WERI-Rb-1 (cell line): ENCODE data around the gene BTG2.

Experiments used
- DNase-seq: peaks from one replicate; pipeline ENCODE4 v3.0.0-alpha.2; 2020
- H3K27ac ChIP-seq: fragments of 250-450 bp; sonication (Bioruptor Pico); 2 replicates; pipeline ENCODE4 v1.5.1; 2020; ENCODE audit warnings: mild to moderate bottlenecking, moderate library complexity
- H3K27me3 ChIP-seq: fragments of 250-450 bp; sonication (Bioruptor Pico); 2 replicates; pipeline ENCODE4 v1.5.1; 2021; ENCODE audit warnings: mild to moderate bottlenecking, low read depth, moderate library complexity; ENCODE audit not compliant: insufficient read depth, severe bottlenecking
- H3K36me3 ChIP-seq: fragments of 250-450 bp; sonication (Bioruptor Pico); 2 replicates; pipeline ENCODE4 v1.5.1; 2020; ENCODE audit warnings: mild to moderate bottlenecking, moderate library complexity
- H3K4me3 ChIP-seq: 2 replicates; pipeline ENCODE4 v1.5.1; 2011; ENCODE audit warnings: low read depth, mild to moderate bottlenecking, control low read depth, low read length
- H3K9me3 ChIP-seq: fragments of 250-450 bp; sonication (Bioruptor Pico); 2 replicates; pipeline ENCODE4 v1.5.1; 2021; ENCODE audit warnings: mild to moderate bottlenecking, moderate library complexity; ENCODE audit not compliant: severe bottlenecking
- CTCF ChIP-seq: IDR thresholded peaks from 2 replicates; pipeline ENCODE4 v1.5.1; 2011; ENCODE audit warnings: low read depth, mild to moderate bottlenecking, control low read depth, inconsistent platforms, low read length

The BTG2 gene

GRCh38 chr1:203302456-203302855 is 2.9 kb upstream of the BTG2 start:
- H3K36me3 ChIP-seq = peaks cover 21% of the 10 kb centered on the region
- no peaks in the 10 kb centered on the region for H3K9me3 ChIP-seq
- no peak overlapping the region for H3K4me3 ChIP-seq
- H3K27ac ChIP-seq = no peak overlapping the region
- no peak for DNase-seq
- TF ChIP-seq CTCF = no peak
- H3K27me3 ChIP-seq = no peaks in the 10 kb centered on the region

GRCh38 chr1:203302894-203303293 is 2.4 kb upstream of the BTG2 start:
- H3K27me3 ChIP-seq = no peaks in the 10 kb centered on the region

GRCh38 chr1:203304391-203304918 is 864 bp upstream of the BTG2 start:
- Histone ChIP-seq H3K36me3 (peaks cover 41% of the 10 kb centered on the region), H3K9me3 (no peaks in the 10 kb centered on the region), H3K4me3 (peak overlapping the region; percentile 42), H3K27me3 (no peaks in the 10 kb centered on the region), H3K27ac (peak overlapping the region; percentile 86)
- no peak for TF ChIP-seq CTCF
- DNase-seq = no peak

More at GRCh38 chr1:203302894-203303293, 2.4 kb upstream of the BTG2 start:
- Histone ChIP-seq H3K36me3 (peaks cover 25% of the 10 kb centered on the region), H3K4me3 (no peak overlapping the region), H3K27ac (no peak overlapping the region), H3K9me3 (no peaks in the 10 kb centered on the region)
- no peak for TF ChIP-seq CTCF
- DNase-seq = no peak

- peak overlapping the region; percentile 85 for H3K4me3 ChIP-seq
- TF ChIP-seq CTCF = no peak
- H3K27me3 ChIP-seq = no peaks in the 10 kb centered on the region
- peak overlapping the region; percentile 86 for H3K27ac ChIP-seq
- DNase-seq = no peak
- H3K9me3 ChIP-seq = no peaks in the 10 kb centered on the region
- peaks cover 53% of the 10 kb centered on the region for H3K36me3 ChIP-seq
Observed at GRCh38 chr1:203305809-203306088, 430 bp downstream of the BTG2 start.

- peak; percentile 57 for TF ChIP-seq CTCF
- Histone ChIP-seq H3K27ac (peak overlapping the region; percentile 86), H3K27me3 (no peaks in the 10 kb centered on the region), H3K9me3 (no peaks in the 10 kb centered on the region), H3K4me3 (peak overlapping the region; percentile 85), H3K36me3 (peaks cover 57% of the 10 kb centered on the region)
- peak; percentile 77 for DNase-seq
Observed at GRCh38 chr1:203306089-203306964, 1.0 kb downstream of the BTG2 start.
